LNCaP clone FGC (cell line): ENCODE data around the gene SGK1.

Experiments used
- DNase-seq: peaks from one replicate; pipeline ENCODE4 v3.0.0-alpha.2; 2011; ENCODE audit warnings: low read depth
- H3K4me3 ChIP-seq: 2 replicates; pipeline ENCODE4 v1.5.1; 2011; ENCODE audit warnings: mild to moderate bottlenecking, low read depth, low read length, control low read depth
- TF ChIP-seq, protein P1 (sequence below): IDR thresholded peaks from 2 replicates; pipeline ENCODE4 v1.5.1; 2012; ENCODE audit warnings: mild to moderate bottlenecking; ENCODE audit not compliant: control insufficient read depth, insufficient read depth; ENCODE audit errors: extremely low read depth

Gene SGK1

GRCh38 chr6:134249759-134250602 lies 67.9 kb downstream of the SGK1 start:
- TF ChIP-seq, protein P1, sequence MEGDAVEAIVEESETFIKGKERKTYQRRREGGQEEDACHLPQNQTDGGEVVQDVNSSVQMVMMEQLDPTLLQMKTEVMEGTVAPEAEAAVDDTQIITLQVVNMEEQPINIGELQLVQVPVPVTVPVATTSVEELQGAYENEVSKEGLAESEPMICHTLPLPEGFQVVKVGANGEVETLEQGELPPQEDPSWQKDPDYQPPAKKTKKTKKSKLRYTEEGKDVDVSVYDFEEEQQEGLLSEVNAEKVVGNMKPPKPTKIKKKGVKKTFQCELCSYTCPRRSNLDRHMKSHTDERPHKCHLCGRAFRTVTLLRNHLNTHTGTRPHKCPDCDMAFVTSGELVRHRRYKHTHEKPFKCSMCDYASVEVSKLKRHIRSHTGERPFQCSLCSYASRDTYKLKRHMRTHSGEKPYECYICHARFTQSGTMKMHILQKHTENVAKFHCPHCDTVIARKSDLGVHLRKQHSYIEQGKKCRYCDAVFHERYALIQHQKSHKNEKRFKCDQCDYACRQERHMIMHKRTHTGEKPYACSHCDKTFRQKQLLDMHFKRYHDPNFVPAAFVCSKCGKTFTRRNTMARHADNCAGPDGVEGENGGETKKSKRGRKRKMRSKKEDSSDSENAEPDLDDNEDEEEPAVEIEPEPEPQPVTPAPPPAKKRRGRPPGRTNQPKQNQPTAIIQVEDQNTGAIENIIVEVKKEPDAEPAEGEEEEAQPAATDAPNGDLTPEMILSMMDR: no peak
- DNase-seq: no peak
- H3K4me3 ChIP-seq: no peak overlapping the region

- DNase-seq: no peak
- TF ChIP-seq, protein P1: no peak
- H3K4me3 ChIP-seq: no peak overlapping the region
These were observed 68.6 kb downstream of the SGK1 start for GRCh38 chr6:134249239-134249758.

DNA sequence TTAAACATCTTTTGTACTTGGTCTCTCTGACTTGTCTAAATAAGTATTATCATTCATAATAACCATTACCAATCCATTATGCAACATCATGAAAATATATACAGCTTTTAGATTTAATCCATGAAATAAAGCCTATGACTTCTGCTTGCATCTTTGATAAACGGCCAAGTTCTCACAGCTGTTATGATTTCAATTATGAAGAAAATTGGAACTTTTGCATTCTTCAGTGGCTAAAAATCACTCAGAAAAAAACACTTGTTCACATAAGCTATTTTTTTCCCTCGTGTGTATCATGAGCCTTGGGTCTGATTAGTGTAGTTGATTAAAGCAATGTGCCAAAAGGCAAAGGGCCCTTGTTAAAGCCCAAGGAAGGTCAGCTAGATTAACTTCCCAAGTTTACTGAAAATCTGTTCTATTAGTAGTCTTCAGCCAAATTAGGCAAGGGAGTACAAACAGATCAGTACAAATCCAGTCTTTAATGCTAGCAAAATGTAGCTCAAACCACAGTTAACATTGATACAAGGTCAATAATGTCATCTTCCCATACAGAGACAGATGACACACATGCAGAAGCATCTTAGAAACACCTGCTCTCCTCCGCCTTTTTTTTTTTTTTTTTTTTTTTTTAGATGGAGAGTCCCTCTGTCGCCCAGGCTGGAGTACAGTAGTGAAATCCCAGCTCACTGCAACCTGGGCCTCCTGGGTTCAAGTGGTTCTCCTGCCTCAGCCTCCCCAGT lies 69.9 kb downstream of the SGK1 start:
- TF ChIP-seq, protein P1: no peak
- H3K4me3 ChIP-seq: no peak overlapping the region
- DNase-seq: no peak

- H3K4me3 ChIP-seq: no peak overlapping the region
- DNase-seq: no peak
- TF ChIP-seq, protein P1: no peak
These were observed 70.6 kb downstream of the SGK1 start for GRCh38 chr6:134247231-134247833.

- TF ChIP-seq, protein P1: no peak
- H3K4me3 ChIP-seq: no peak overlapping the region
These were observed 72.2 kb downstream of the SGK1 start for GRCh38 chr6:134245706-134246105.

DNA sequence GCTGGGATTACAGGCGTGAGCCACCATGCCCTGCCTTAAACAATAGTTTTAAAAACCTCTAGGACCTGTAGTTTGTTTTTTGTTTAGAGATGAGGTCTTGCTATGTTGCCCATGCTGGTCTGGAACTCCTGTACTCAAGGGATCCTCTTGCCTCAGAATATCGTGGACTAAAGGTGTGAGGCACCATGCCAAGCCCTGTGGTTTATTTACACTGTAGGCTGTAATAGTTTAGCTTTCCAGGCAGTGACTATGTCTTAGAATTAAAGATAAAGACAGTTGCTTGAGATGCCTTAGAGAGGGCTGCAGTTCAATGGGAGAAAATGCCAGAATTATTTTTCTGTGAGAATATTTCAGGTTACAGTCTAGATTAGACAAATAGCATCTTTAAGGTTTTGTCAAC lies 72.9 kb downstream of the SGK1 start:
- TF ChIP-seq, protein P1: no peak
- DNase-seq: peak; percentile 14
- no peak overlapping the region for H3K4me3 ChIP-seq

More at GRCh38 chr6:134245706-134246105, 72.2 kb downstream of the SGK1 start:
- no peak for DNase-seq
